ENCODE results near the gene SLC35A2. TPM values are rescaled to one million over a fixed set of nuclear protein-coding genes. Genes with fewer than 3 reads are reported as not detected.

Gene SLC35A2
- total RNA-seq, 2 donors from 2014 or later = 12.8 to 30.7 TPM

DNA sequence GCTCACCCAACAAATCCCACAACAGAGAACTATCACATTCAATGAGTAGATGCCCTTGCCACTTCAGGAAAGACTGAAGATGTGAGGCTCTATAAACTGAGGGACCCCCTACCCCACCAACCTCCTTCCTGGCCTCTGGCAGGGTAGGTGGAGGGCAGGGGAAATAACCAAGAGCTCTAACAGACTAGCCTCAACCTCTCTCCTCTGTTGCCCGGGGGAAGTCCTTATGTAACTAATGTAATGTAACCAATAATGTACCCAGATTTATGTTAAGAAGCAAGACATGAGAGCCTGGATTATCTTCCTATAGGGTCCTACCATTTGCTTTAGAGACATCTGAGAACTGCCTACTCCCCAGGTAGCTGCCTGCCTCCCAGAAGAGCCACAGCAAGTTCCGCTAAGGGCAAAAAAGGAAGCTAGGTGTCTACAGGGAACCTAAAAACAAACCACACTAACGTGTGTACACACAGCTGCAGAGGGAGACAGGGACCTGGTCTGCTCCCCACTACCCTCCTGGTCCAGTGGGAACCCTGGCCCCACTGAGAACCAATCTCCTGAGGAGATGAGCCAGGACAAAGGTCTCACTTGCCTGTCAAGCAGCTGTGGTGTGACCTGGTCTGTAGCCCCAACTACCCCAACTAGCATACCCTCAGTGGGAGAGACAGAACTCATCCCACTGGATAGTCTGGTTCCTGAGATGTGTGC is 28.2 kb upstream of the SLC35A2 start:
- Histone ChIP-seq H3K27me3 (replicated peaks; ENCODE audit: insufficient read depth) (no peaks in the 10 kb centered on the region), H3K9me3 (no peaks in the 10 kb centered on the region), H3K36me3 (no peaks in the 10 kb centered on the region), H3K4me1 (ENCODE audit: control insufficient read depth in 1 of 2, low read depth in 2 of 2) (peaks cover 0 to 5% of the 10 kb centered on the region in 2 donors), H3K27ac (no peak overlapping the region), H3K4me3 (no peak overlapping the region)
- TF ChIP-seq, protein P1, sequence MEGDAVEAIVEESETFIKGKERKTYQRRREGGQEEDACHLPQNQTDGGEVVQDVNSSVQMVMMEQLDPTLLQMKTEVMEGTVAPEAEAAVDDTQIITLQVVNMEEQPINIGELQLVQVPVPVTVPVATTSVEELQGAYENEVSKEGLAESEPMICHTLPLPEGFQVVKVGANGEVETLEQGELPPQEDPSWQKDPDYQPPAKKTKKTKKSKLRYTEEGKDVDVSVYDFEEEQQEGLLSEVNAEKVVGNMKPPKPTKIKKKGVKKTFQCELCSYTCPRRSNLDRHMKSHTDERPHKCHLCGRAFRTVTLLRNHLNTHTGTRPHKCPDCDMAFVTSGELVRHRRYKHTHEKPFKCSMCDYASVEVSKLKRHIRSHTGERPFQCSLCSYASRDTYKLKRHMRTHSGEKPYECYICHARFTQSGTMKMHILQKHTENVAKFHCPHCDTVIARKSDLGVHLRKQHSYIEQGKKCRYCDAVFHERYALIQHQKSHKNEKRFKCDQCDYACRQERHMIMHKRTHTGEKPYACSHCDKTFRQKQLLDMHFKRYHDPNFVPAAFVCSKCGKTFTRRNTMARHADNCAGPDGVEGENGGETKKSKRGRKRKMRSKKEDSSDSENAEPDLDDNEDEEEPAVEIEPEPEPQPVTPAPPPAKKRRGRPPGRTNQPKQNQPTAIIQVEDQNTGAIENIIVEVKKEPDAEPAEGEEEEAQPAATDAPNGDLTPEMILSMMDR (IDR thresholded peaks at IDR 0.05) = no peak
- ATAC-seq (ENCODE audit: insufficient number of reproducible peaks, low FRiP score, low read depth) (no peak), DNase-seq (ENCODE audit: low spot score) (no peak)

- Histone ChIP-seq H3K27me3 (replicated peaks; ENCODE audit: insufficient read depth) (no peaks in the 10 kb centered on the region), H3K9me3 (no peaks in the 10 kb centered on the region), H3K27ac (no peak overlapping the region), H3K36me3 (no peaks in the 10 kb centered on the region), H3K4me1 (ENCODE audit: control insufficient read depth in 1 of 2, low read depth in 2 of 2) (peaks cover 0 to 5% of the 10 kb centered on the region in 2 donors), H3K4me3 (no peak overlapping the region)
- no peak for DNase-seq (ENCODE audit: low spot score)
- TF ChIP-seq, protein P1 (IDR thresholded peaks at IDR 0.05) = no peak
- no peak for ATAC-seq (ENCODE audit: insufficient number of reproducible peaks, low FRiP score, low read depth)
These were observed 27.4 kb upstream of the SLC35A2 start for GRCh38 chrX:48938721-48939425.

DNA sequence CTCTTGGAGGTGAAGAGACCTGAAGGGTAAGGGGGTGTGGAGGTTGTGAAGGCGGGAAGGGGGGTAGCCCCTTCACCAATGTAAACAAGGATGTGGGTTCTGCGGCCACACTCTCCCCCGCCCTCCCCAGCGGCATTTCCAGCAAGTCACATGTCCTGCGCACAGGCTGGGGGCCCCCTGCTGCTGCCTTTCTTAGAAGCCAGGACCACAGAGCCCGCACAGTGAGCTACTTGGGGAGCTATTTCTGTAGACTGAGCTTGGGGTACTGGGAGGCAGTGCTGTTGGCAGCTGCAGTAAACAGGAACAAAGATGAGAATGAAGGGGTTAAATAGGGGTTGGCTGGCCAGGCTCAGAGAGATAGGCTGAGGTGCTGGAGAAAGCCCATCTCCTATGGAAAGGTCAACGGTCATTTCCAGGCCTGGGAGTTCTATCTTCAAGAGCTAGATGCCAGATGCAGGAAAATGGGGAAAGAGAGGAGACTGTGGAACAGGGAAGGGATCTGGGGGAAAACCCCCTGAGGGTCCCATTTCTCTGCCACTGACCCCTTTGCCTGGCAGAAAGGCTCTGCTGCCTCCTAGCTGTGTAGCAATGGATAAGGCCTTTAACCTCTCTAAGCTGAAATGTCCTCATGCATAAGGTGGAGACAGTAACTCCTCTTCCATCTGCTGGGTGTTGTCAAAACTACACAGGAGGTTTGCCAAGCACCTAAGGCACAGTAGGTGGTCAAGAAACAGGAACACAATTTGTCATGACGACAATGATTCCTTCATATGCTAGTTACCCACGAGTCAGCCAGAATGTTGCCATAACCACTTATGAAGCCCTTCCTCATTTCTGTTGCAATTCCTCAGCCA is 25.8 kb upstream of the SLC35A2 start:
- Histone ChIP-seq H3K9me3 (no peaks in the 10 kb centered on the region), H3K27ac (peak overlapping the region in 1 of 2 donors; percentile 17), H3K36me3 (no peaks in the 10 kb centered on the region), H3K4me3 (no peak overlapping the region), H3K4me1 (ENCODE audit: control insufficient read depth in 1 of 2, low read depth in 2 of 2) (peaks cover 0 to 5% of the 10 kb centered on the region in 2 donors), H3K27me3 (replicated peaks; ENCODE audit: insufficient read depth) (no peaks in the 10 kb centered on the region)
- DNase-seq (ENCODE audit: low spot score) (no peak), ATAC-seq (ENCODE audit: insufficient number of reproducible peaks, low FRiP score, low read depth) (no peak)
- TF ChIP-seq, protein P1 (IDR thresholded peaks at IDR 0.05) = no peak

DNA sequence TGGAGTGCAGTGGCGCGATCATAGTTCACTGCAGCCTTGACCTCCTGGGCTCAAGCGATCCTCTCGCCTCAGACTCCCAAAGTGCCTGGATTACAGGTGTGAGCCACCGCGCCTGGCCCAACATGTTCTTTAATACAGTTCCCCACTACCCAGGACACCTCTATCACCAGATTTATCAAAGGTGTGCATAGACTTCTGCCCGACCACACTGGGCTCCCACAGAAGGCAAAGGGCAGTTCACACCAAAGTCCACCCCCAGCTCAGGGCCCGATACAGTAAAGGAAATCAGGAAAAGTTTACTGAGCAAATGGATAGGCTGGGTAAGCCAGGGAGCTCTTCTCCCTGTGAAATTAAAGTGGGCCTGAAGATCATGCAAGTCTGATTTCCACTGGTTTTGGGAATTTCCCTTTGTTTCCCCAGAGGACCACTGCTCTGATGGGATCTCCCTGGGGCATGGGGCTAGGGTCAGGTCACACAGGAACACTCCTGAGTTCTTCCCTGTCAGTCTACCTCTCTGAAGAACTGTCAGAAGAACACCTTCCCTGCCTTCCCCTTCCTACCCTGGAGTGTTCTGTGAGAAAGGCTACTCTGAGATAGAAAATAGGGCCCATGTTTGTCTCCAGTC is 25.1 kb upstream of the SLC35A2 start:
- H3K4me3 ChIP-seq = no peak overlapping the region
- no peaks in the 10 kb centered on the region for H3K36me3 ChIP-seq
- no peaks in the 10 kb centered on the region for H3K27me3 ChIP-seq (replicated peaks; ENCODE audit: insufficient read depth)
- TF ChIP-seq, protein P1 (IDR thresholded peaks at IDR 0.05) = no peak
- H3K4me1 ChIP-seq (ENCODE audit: control insufficient read depth in 1 of 2, low read depth in 2 of 2) = peaks cover 0 to 5% of the 10 kb centered on the region in 2 donors
- DNase-seq (ENCODE audit: low spot score) (no peak), ATAC-seq (ENCODE audit: insufficient number of reproducible peaks, low FRiP score, low read depth) (no peak)
- no peak overlapping the region for H3K27ac ChIP-seq
- H3K9me3 ChIP-seq = no peaks in the 10 kb centered on the region
